ENCODE results near the gene LY9.

LY9 gene

GRCh38 chr1:160823296-160823695 is 27.3 kb downstream of the LY9 start:
- H3K27ac ChIP-seq: no peak overlapping the region
- no peak for DNase-seq
- no peaks in the 10 kb centered on the region for H3K36me3 ChIP-seq (replicated peaks)
- TF ChIP-seq CTCF (IDR thresholded peaks at IDR 0.05; ENCODE audit: low read depth, low read length, missing control alignments): no peak
- no peak overlapping the region for H3K4me3 ChIP-seq (ENCODE audit: low read depth, low read length)
- in situ Hi-C loops (cut with HindIII; ENCODE audit: low pct_ligation_motif_present, low sequenced_read_pairs): no loop called here
- no peaks in the 10 kb centered on the region for H3K27me3 ChIP-seq (replicated peaks)

GRCh38 chr1:160826546-160826945 is 30.6 kb downstream of the LY9 start:
- Histone ChIP-seq H3K27ac (no peak overlapping the region), H3K27me3 (replicated peaks) (no peaks in the 10 kb centered on the region), H3K4me3 (ENCODE audit: low read depth, low read length) (no peak overlapping the region), H3K36me3 (replicated peaks) (no peaks in the 10 kb centered on the region)
- in situ Hi-C loops (cut with HindIII; ENCODE audit: low pct_ligation_motif_present, low sequenced_read_pairs): no loop called here
- no peak for DNase-seq
- no peak for TF ChIP-seq CTCF (IDR thresholded peaks at IDR 0.05; ENCODE audit: low read depth, low read length, missing control alignments)

- Histone ChIP-seq H3K4me3 (ENCODE audit: low read depth, low read length) (no peak overlapping the region), H3K36me3 (replicated peaks) (no peaks in the 10 kb centered on the region), H3K27ac (no peak overlapping the region), H3K27me3 (replicated peaks) (no peaks in the 10 kb centered on the region)
- no peak for DNase-seq
- no peak for TF ChIP-seq CTCF (IDR thresholded peaks at IDR 0.05; ENCODE audit: low read depth, low read length, missing control alignments)
- in situ Hi-C loops (cut with HindIII; ENCODE audit: low pct_ligation_motif_present, low sequenced_read_pairs): no loop called here
Measured at GRCh38 chr1:160827418-160827817, 31.4 kb downstream of the LY9 start.

- no peaks in the 10 kb centered on the region for H3K36me3 ChIP-seq (replicated peaks)
- DNase-seq: no peak
- in situ Hi-C loops (cut with HindIII; ENCODE audit: low pct_ligation_motif_present, low sequenced_read_pairs): no loop called here
- H3K27ac ChIP-seq: no peak overlapping the region
- TF ChIP-seq CTCF (IDR thresholded peaks at IDR 0.05; ENCODE audit: low read depth, low read length, missing control alignments): no peak
- H3K4me3 ChIP-seq (ENCODE audit: low read depth, low read length): no peak overlapping the region
- no peaks in the 10 kb centered on the region for H3K27me3 ChIP-seq (replicated peaks)
Measured at GRCh38 chr1:160829766-160830165, 33.8 kb downstream of the LY9 start.

- in situ Hi-C loops (cut with HindIII; ENCODE audit: low pct_ligation_motif_present, low sequenced_read_pairs): no loop called here
- no peaks in the 10 kb centered on the region for H3K27me3 ChIP-seq (replicated peaks)
- H3K27ac ChIP-seq: no peak overlapping the region
- H3K4me3 ChIP-seq (ENCODE audit: low read depth, low read length): no peak overlapping the region
- no peaks in the 10 kb centered on the region for H3K36me3 ChIP-seq (replicated peaks)
- peak; percentile 79 for TF ChIP-seq CTCF (IDR thresholded peaks at IDR 0.05; ENCODE audit: low read depth, low read length, missing control alignments)
- peak; percentile 22 for DNase-seq
Measured at GRCh38 chr1:160830321-160831153, 34.6 kb downstream of the LY9 start.

All from brain microvascular endothelial cell (primary cell).